IPS-18a (cell line): ENCODE results near the gene YTHDF1.

Source experiments
- H3K27ac ChIP-seq: one replicate; pipeline ENCODE4 v1.5.1; 2013; ENCODE audit warnings: low read length
- H3K27me3 ChIP-seq: one replicate; pipeline ENCODE4 v1.6.1; 2013; ENCODE audit warnings: mild to moderate bottlenecking, low read length; ENCODE audit not compliant: control insufficient read depth, insufficient read depth
- H3K36me3 ChIP-seq: one replicate; pipeline ENCODE4 v1.6.1; 2013; ENCODE audit warnings: low read depth, low read length; ENCODE audit not compliant: control insufficient read depth
- H3K4me1 ChIP-seq: one replicate; pipeline ENCODE4 v1.6.1; 2013; ENCODE audit warnings: low read depth, low read length; ENCODE audit not compliant: control insufficient read depth
- H3K4me3 ChIP-seq: one replicate; pipeline ENCODE4 v1.5.1; 2013; ENCODE audit warnings: low read length
- H3K9ac ChIP-seq: one replicate; pipeline ENCODE4 v1.6.1; 2013; ENCODE audit warnings: mild to moderate bottlenecking, low read length, moderate library complexity
- H3K9me3 ChIP-seq: one replicate; pipeline ENCODE4 v1.6.1; 2013; ENCODE audit warnings: low read depth, low read length; ENCODE audit not compliant: control insufficient read depth

The YTHDF1 gene

DNA sequence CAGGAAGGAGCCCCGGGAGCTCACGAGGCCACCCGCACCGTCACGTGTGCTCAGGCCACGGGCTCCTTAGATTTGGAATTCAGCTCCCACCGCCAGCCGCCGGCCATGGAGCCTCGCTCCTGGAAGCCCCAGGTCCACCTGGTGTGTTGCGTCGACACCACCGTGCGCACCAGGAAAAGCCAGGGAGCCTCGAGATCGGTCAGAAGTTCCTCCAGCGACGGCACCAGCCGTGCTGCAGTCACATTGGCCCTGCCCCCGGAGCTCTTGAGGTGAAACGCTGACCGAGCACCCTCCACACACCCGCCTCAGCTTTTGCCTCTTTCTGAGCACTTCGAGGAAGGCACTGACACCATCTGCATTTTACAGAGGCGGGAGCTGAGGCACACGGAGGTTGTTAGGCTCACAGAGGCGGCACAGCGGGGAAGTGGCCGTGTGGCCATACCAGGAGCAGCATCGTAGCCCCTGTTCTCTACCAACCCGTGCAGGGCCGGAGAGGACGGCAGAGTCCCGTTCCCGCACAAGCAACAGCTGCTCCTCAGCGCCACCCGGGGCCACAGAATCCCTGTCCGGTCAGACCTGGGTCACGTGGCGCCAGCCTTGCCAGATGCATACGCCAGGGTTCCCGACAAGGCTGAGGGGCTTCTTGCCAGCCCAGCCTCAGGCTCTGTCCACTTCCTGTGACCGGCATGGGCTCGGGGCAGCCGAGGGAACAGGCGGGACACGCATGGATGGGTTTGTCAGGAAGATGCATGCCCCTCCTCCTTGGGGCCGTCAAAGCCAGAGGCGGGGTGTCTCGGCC is 30.8 kb upstream of the YTHDF1 start:
- no peaks in the 10 kb centered on the region for H3K36me3 ChIP-seq
- H3K4me1 ChIP-seq: peaks cover 8% of the 10 kb centered on the region
- H3K27ac ChIP-seq: no peak overlapping the region
- H3K9ac ChIP-seq: no peak overlapping the region
- H3K9me3 ChIP-seq: no peaks in the 10 kb centered on the region
- no peak overlapping the region for H3K4me3 ChIP-seq
- H3K27me3 ChIP-seq: peaks cover 4% of the 10 kb centered on the region

- peaks cover 4% of the 10 kb centered on the region for H3K27me3 ChIP-seq
- peaks cover 8% of the 10 kb centered on the region for H3K4me1 ChIP-seq
- H3K9me3 ChIP-seq: no peaks in the 10 kb centered on the region
- no peaks in the 10 kb centered on the region for H3K36me3 ChIP-seq
- H3K4me3 ChIP-seq: no peak overlapping the region
- no peak overlapping the region for H3K9ac ChIP-seq
- H3K27ac ChIP-seq: no peak overlapping the region
These were observed 28.5 kb upstream of the YTHDF1 start for GRCh38 chr20:63244468-63244867.

DNA sequence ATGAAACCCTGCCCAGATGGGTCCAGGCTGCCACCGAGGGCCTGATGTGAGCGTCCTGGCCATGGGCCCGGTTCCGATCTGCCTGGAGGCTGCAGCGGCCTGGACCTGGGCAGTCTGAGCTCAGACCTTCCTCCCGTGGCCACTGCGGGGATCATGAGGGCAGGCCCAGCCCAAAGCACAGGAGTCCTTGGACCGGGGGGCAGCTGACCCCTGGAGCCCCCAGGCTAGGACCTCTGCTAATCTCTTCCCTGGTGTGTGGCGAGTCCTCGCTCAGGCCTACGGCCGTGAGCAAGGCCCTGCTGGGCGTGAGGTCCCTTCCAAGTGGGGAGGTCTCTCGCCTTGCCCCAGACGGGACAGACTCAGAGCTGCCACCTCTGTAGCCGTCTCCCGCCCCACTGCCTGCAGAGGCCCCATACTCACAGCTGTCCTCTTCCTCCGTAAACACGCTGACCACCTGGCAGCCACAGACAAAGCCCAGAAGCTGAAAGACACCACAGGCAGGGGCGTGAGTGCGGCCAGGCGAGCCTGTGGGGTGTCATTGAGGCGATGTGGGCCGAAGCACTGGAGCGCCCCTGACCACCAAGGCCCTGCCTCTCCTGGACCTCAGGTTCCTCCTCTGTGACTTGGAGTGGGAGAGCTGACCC is 27.8 kb upstream of the YTHDF1 start:
- no peak overlapping the region for H3K27ac ChIP-seq
- no peaks in the 10 kb centered on the region for H3K36me3 ChIP-seq
- H3K27me3 ChIP-seq: peaks cover 4% of the 10 kb centered on the region
- peaks cover 8% of the 10 kb centered on the region for H3K4me1 ChIP-seq
- no peaks in the 10 kb centered on the region for H3K9me3 ChIP-seq
- no peak overlapping the region for H3K9ac ChIP-seq
- H3K4me3 ChIP-seq: no peak overlapping the region

GRCh38 chr20:63242736-63243135 is 26.8 kb upstream of the YTHDF1 start:
- Histone ChIP-seq H3K4me3 (no peak overlapping the region), H3K9me3 (no peaks in the 10 kb centered on the region), H3K4me1 (peaks cover 5% of the 10 kb centered on the region), H3K36me3 (no peaks in the 10 kb centered on the region), H3K9ac (no peak overlapping the region), H3K27ac (no peak overlapping the region), H3K27me3 (peaks cover 4% of the 10 kb centered on the region)

DNA sequence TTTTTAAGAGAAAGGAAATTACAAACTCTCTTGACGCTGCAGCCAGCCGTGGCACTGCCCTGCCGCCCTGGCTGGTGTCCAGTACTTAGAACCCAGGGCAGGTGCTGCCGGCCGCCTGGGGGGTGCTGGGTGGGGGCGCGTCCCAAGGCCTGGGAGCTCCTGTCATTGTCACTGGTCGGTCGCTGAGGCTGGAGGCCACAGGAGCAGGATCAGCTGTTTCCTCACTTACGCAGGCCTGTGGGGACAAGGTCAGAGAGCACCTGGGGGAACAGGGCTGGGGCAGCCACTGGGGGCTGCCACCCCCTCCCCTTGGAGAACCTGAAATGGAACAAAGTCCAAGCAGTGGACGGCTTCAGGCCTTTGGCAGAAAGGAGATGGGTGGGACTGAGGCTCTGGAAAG is 25.3 kb upstream of the YTHDF1 start:
- H3K36me3 ChIP-seq: no peaks in the 10 kb centered on the region
- no peaks in the 10 kb centered on the region for H3K9me3 ChIP-seq
- no peak overlapping the region for H3K4me3 ChIP-seq
- H3K9ac ChIP-seq: no peak overlapping the region
- no peaks in the 10 kb centered on the region for H3K27me3 ChIP-seq
- no peak overlapping the region for H3K27ac ChIP-seq
- no peaks in the 10 kb centered on the region for H3K4me1 ChIP-seq

- Histone ChIP-seq H3K4me1 (no peaks in the 10 kb centered on the region), H3K36me3 (no peaks in the 10 kb centered on the region), H3K9me3 (no peaks in the 10 kb centered on the region), H3K27ac (no peak overlapping the region), H3K9ac (no peak overlapping the region), H3K27me3 (no peaks in the 10 kb centered on the region), H3K4me3 (no peak overlapping the region)
These were observed 24.1 kb upstream of the YTHDF1 start for GRCh38 chr20:63240004-63240403.

DNA sequence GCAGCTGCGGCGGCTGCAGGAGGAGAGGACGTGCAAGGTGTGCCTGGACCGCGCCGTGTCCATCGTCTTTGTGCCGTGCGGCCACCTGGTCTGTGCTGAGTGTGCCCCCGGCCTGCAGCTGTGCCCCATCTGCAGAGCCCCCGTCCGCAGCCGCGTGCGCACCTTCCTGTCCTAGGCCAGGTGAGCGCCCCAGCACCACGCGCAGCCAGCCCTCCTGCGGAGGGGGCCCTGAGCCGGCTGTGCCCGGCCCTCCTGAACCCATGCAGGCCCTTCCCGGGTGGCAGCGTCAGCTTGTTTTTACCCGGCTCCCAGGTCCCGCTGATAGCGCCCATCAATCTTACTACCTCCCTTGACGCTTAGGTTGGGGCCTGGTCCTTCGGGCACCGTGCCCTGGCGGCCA is 23.5 kb upstream of the YTHDF1 start:
- peaks cover 2% of the 10 kb centered on the region for H3K4me1 ChIP-seq
- H3K4me3 ChIP-seq: no peak overlapping the region
- no peaks in the 10 kb centered on the region for H3K36me3 ChIP-seq
- H3K9ac ChIP-seq: no peak overlapping the region
- no peaks in the 10 kb centered on the region for H3K9me3 ChIP-seq
- no peak overlapping the region for H3K27ac ChIP-seq
- no peaks in the 10 kb centered on the region for H3K27me3 ChIP-seq

DNA sequence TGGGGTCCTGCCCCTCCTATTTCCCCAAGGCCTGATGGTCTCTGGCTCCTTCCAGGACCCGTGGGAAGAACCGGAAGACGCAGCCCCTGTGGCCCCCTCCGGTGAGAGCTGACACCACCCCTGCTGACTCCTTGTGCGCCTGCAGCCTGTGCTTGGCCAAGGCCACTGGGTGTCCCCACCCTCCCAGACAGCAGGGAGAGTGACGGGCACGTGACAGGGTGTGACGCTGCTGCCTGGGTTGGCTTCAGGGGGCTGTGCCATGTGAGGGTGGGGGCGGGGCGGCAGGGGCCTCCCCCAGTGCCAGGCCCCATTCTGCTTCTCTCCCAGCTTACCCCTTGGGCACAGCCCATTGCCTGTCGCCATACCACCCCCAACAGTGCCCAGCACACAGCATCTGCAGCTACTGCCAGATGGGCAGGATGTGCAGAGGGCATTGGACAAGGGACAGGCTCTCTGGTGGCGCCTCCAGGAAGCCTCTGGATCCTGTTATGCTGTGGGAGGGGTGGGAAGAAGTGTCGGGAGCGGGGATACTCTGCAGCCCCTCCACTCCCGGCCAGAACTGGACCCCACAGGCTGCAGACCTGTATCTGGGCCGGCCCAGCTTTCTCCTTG is 22.7 kb upstream of the YTHDF1 start:
- Histone ChIP-seq H3K9me3 (no peaks in the 10 kb centered on the region), H3K9ac (no peak overlapping the region), H3K4me1 (peaks cover 4% of the 10 kb centered on the region), H3K27ac (no peak overlapping the region), H3K4me3 (no peak overlapping the region), H3K27me3 (no peaks in the 10 kb centered on the region), H3K36me3 (no peaks in the 10 kb centered on the region)

- Histone ChIP-seq H3K9me3 (no peaks in the 10 kb centered on the region), H3K27me3 (no peaks in the 10 kb centered on the region), H3K27ac (no peak overlapping the region), H3K36me3 (no peaks in the 10 kb centered on the region), H3K4me3 (no peak overlapping the region), H3K4me1 (peaks cover 4% of the 10 kb centered on the region), H3K9ac (no peak overlapping the region)
These were observed 22.1 kb upstream of the YTHDF1 start for GRCh38 chr20:63238031-63238430.

DNA sequence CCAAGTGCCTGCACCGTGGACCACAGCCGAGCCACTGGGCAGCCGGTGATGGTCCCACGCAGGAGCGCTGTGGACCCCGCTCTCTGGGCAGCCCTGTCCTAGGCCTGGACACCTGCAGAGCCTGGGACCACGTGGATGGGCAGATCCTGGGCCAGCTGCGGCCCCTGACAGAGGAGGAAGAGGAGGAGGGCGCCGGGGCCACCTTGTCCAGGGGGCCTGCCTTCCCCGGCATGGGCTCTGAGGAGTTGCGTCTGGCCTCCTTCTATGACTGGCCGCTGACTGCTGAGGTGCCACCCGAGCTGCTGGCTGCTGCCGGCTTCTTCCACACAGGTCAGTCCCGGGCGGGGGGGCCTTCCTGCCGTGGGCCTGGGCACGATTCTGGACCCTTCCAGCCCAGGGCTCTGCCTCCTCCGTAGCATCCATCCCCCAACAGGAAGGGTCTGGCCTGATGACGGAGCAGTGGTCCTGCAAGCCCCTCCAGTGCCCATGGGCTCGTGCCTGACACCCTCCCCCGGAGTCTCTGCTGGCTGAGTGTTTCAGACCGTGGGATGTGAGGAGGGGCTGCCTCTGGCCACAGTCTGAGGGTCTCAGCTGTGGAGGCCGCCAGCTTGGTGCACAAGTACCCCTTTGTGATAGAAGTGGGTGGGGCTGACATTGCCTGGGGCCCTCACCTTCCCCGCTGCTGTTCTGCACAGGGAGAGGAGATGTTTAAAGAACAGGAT is 20.3 kb upstream of the YTHDF1 start:
- no peak overlapping the region for H3K27ac ChIP-seq
- peaks cover 4% of the 10 kb centered on the region for H3K27me3 ChIP-seq
- no peak overlapping the region for H3K4me3 ChIP-seq
- peaks cover 4% of the 10 kb centered on the region for H3K4me1 ChIP-seq
- H3K9ac ChIP-seq: no peak overlapping the region
- H3K9me3 ChIP-seq: no peaks in the 10 kb centered on the region
- H3K36me3 ChIP-seq: no peaks in the 10 kb centered on the region

DNA sequence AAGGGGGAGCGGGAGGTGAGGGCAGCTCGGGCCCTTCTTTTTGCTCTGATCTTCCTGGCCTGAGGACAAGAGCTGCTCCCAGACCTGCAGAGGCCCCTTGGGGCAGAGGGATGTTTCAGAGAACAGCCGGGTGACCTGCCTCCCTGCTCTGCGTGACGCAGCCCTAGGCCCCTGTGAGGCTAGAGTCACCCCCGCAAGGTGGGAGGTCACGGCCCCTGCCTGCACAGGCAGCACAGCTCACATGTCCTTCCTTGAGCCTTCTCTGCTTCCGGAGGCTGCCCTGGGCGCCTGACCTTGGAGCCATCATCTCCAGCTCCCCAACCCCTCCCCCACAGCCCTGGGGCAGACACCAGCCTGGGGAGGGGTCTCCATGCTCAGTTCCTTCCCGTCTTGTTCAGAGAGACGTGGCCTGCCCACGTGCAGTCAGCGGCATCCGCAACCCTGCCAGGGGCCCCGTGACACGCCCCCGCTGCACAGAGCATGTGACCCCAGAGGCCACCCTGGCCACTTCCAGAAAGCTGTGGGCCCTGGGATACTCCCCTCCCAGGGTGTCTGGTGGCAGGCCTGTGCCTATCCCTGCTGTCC is 19.6 kb upstream of the YTHDF1 start, which contains the start of gene BIRC7:
Gene BIRC7, plus strand, starts transcription at position 507 of the 585 bp plus-strand sequence. CDS start 192 bp downstream, outside the sequence.
- Histone ChIP-seq H3K4me1 (peaks cover 6% of the 10 kb centered on the region), H3K9me3 (no peaks in the 10 kb centered on the region), H3K9ac (no peak within 1 kb of the TSS), H3K36me3 (no peaks in the 10 kb centered on the region), H3K27me3 (peaks cover 4% of the 10 kb centered on the region), H3K4me3 (peak within 1 kb of the TSS; percentile 32), H3K27ac (no peak within 1 kb of the TSS)
